ENCODE results near the gene PXT1. TPM values are rescaled to one million over a fixed set of nuclear protein-coding genes. Genes with fewer than 3 reads are reported as not detected.
"Not testable (repeated sequence)": the region's sequence is repeated elsewhere in the genome, so short reads cannot be mapped to it uniquely, and the experiment has no call there.

Gene PXT1
- total and polyA plus RNA-seq, 3 donors from 2014 or later = 1.8 to 4.2 (median 3.6) TPM

DNA sequence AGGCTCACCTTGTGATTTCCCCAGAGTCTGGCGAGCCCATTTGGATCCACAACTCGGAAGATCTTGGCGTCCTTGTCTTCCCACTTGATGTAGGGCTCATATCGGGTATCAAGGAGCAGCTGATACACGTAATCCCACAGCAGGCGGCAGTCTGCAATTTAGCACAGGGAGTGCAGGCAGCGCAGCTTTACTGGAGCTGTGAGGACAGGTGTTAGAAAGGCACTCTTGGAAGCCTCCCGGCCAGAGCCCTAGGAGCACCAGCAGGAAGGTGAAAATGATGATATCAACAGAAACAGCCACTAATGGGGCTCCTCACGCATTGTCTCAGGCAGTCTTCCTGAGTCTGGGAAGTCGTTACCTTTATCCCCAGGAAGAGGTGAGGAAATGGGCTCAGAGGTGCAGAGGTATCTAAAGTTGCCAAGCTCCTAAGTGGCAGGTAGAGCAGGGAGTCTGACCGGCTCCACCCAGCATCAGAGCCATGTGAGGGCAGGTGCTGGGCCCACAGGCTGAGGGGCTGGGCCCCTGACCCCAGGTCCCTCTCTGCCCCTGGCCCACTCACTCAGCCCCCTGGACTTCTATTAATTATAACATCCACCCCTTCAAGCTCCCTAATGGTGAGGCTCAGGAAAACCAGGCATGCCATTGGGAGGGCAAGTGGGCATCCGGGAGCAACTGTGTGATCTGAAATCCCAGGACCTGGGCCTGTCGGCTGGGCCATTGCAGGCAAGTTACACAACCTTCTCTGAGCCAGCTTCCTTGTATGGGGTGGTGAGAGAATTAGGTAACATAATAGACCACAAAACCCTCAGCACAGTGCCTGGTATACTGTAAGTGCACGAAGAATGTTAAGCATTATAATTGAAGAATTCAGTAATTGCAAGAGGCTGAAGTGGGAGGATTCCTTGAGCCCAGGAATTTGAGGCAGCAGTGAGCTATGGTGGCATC, 73.5 kb downstream of the PXT1 start:
- H3K27me3 ChIP-seq = no peaks in the 10 kb centered on the region
- intact Hi-C loops (cut with DNase I; ENCODE audit: low total_unique reads) = no loop called here
- H3K4me1 ChIP-seq = peaks cover 16% of the 10 kb centered on the region
- TF ChIP-seq POLR2A (IDR thresholded peaks at IDR 0.05) = no peak
- TF ChIP-seq, protein P1, sequence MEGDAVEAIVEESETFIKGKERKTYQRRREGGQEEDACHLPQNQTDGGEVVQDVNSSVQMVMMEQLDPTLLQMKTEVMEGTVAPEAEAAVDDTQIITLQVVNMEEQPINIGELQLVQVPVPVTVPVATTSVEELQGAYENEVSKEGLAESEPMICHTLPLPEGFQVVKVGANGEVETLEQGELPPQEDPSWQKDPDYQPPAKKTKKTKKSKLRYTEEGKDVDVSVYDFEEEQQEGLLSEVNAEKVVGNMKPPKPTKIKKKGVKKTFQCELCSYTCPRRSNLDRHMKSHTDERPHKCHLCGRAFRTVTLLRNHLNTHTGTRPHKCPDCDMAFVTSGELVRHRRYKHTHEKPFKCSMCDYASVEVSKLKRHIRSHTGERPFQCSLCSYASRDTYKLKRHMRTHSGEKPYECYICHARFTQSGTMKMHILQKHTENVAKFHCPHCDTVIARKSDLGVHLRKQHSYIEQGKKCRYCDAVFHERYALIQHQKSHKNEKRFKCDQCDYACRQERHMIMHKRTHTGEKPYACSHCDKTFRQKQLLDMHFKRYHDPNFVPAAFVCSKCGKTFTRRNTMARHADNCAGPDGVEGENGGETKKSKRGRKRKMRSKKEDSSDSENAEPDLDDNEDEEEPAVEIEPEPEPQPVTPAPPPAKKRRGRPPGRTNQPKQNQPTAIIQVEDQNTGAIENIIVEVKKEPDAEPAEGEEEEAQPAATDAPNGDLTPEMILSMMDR (IDR thresholded peaks at IDR 0.05) = no peak
- H3K36me3 ChIP-seq (ENCODE audit: low read depth, missing control alignments) = no peaks in the 10 kb centered on the region
- no peaks in the 10 kb centered on the region for H3K9me3 ChIP-seq
- DNase-seq = no peak
- H3K27ac ChIP-seq = no peak overlapping the region
- no peak overlapping the region for H3K4me3 ChIP-seq
- 95 to 99% methylated on average over 11 to 14 of the region's 14 CpGs for WGBS, 2 donors

DNA sequence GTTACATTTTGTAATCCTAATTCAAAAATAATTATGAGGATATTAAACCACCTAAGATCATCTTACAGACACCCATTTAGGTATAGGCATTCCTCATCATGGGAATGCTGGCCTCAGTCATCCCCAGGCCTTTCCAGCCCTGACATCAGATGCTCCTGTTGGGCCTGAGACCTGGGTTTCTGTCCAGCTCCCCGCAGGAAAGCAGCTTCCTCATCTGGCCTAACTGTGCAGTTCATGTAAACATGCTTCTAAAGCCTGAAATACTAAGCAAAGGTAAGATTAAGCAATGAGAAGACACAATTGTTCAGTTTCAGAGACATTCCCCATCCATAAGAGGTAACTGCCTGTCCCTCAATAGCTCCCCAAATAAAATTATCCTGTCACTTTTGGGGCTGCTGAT, 74.2 kb downstream of the PXT1 start:
- Histone ChIP-seq H3K27me3 (no peaks in the 10 kb centered on the region), H3K27ac (no peak overlapping the region), H3K4me3 (no peak overlapping the region), H3K9me3 (no peaks in the 10 kb centered on the region), H3K36me3 (ENCODE audit: low read depth, missing control alignments) (no peaks in the 10 kb centered on the region), H3K4me1 (peaks cover 8% of the 10 kb centered on the region)
- no peak for TF ChIP-seq POLR2A (IDR thresholded peaks at IDR 0.05)
- TF ChIP-seq, protein P1 (IDR thresholded peaks at IDR 0.05) = no peak
- no peak for DNase-seq
- WGBS, 2 donors = 80 to 90% methylated on average over 1 of the region's 1 CpG
- intact Hi-C loops (cut with DNase I; ENCODE audit: low total_unique reads) = no loop called here

DNA sequence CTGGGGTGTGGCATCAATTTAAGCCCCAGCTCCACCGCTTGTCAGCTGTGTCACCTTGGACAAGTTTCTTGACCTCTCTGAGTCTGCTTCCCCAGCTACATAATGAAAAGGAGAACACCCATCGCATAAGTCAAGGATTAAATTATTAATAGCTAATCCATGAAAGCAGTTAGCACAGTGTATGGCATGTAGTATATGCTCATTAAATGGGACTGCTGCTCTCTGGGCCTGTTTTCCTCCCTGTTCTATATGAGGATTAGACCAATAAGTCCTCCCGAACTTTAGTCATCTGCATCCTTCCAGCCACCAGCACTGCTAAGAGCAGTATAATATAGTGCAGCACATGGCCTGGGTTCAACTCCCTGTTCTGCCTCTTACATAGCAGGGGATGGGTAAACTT, 74.9 kb downstream of the PXT1 start:
- intact Hi-C loops (cut with DNase I; ENCODE audit: low total_unique reads) = no loop called here

DNA sequence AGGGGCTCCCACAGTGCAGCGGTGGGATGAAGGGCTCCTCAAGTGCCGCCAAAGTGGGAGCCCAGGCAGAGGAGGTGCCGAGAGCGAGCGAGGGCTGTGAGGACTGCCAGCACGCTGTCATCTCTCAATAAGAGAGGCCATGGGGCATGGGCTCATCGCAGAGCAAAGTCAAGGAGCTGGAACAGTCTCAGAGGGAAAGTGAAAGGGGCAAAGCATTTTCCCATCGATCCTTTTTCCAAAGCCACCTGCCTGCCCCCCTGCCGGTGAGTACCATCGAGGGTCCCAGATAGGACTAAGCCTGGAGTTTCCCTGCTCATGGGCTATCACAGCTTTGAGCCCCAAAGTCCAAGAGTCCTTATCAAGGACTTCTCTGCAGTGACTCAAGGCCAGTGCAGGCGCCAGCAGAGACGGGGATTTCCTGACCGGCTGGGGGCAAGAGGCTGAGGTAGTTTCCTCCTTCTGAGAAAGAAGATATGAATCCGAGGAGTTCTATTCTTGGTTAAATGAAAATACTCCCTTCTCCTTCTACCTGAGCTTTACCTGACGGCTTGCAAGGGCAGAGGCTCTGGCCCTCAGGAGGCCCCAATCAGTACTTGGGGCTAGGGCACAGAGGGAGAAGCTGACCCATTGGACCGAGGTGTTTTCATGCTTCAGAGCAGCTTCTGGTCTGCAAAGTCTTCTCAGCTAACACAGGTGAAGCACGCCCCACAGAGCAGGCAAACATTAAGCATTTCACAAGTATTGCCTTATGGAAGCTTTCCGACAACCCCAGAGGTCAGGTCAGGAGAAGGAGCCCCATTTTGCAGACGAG, 77.8 kb downstream of the PXT1 start:
- H3K4me1 ChIP-seq = peaks cover 11% of the 10 kb centered on the region
- H3K4me3 ChIP-seq = peak overlapping the region in 1 of 2 donors; percentile 7
- TF ChIP-seq POLR2A (IDR thresholded peaks at IDR 0.05) = no peak
- TF ChIP-seq, protein P1 (IDR thresholded peaks at IDR 0.05) = no peak
- 44 to 51% methylated on average over 9 to 19 of the region's 19 CpGs for WGBS, 2 donors
- H3K9me3 ChIP-seq = no peaks in the 10 kb centered on the region
- intact Hi-C loops (cut with DNase I; ENCODE audit: low total_unique reads) = no loop called here
- DNase-seq = peak; percentile 45
- no peaks in the 10 kb centered on the region for H3K27me3 ChIP-seq
- no peak overlapping the region for H3K27ac ChIP-seq
- H3K36me3 ChIP-seq (ENCODE audit: low read depth, missing control alignments) = no peaks in the 10 kb centered on the region

More for the DNA sequence above, 74.9 kb downstream of the PXT1 start:
- 92% methylated on average over 3 of the region's 3 CpGs for WGBS, 2 donors
- Histone ChIP-seq H3K36me3 (ENCODE audit: low read depth, missing control alignments) (no peaks in the 10 kb centered on the region), H3K27me3 (no peaks in the 10 kb centered on the region), H3K9me3 (no peaks in the 10 kb centered on the region), H3K4me1 (peaks cover 6% of the 10 kb centered on the region), H3K4me3 (no peak overlapping the region), H3K27ac (no peak overlapping the region)
- no peak for DNase-seq
- TF ChIP-seq, protein P1 (IDR thresholded peaks at IDR 0.05) = no peak
- TF ChIP-seq POLR2A (IDR thresholded peaks at IDR 0.05) = no peak

DNA sequence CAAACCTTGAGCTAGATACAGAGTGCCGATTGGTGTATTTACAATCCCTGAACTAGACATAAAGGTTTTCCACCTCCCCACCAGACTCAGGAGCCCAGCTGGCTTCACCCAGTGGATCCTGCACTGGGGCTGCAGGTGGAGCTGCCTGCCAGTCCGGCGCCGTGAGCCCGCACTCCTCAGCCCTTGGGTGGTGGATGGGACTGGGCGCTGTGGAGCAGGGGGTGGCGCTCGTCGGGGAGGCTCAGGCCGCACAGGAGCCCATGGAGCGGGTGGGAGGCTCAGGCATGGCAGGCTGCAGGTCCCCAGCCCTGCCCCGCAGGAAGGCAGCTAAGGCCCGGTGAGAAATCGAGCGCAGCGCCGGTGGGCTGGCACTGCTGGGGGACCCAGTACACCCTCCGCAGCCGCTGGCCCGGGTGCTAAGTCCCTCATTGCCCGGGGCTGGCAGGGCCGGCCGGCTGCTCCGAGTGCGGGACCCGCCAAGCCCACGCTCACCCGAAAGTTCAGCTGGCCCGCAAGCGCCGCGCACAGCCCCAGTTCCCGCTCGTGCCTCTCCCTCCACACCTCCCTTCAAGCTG, 78.5 kb downstream of the PXT1 start:
- H3K4me3 ChIP-seq = peak overlapping the region; percentile 7 to 15
- H3K9me3 ChIP-seq; intact Hi-C loops (cut with DNase I; ENCODE audit: low total_unique reads); H3K27ac ChIP-seq; DNase-seq; H3K27me3 ChIP-seq; H3K36me3 ChIP-seq (ENCODE audit: low read depth, missing control alignments): not testable (repeated sequence)
- peaks cover 18% of the 10 kb centered on the region for H3K4me1 ChIP-seq
- 55 to 81% methylated on average over 11 to 34 of the region's 34 CpGs for WGBS, 2 donors

DNA sequence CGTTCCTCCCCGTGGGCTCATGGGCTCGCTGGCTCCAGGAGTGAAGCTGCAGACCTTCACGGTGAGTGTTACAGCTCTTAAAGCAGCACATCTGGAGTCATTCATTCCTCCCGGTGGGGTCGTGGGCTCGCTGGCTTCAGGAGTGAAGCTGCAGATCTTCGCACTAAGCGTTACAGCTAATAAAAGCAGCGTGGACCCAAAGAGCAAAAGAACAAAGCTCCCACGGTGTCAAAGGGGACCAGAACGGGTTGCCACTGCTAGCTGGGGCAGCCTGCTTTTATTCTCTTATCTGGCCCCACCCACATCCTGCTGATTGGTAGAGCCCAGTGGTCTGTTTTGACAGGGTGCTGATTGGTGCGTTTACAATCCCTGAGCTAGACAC, 79.3 kb downstream of the PXT1 start:
- H3K27ac ChIP-seq; DNase-seq; intact Hi-C loops (cut with DNase I; ENCODE audit: low total_unique reads); H3K4me3 ChIP-seq; H3K27me3 ChIP-seq; H3K36me3 ChIP-seq (ENCODE audit: low read depth, missing control alignments); H3K9me3 ChIP-seq: not testable (repeated sequence)
- WGBS, 2 donors = 67 to 78% methylated on average over 13 of the region's 13 CpGs
- peaks cover 26% of the 10 kb centered on the region for H3K4me1 ChIP-seq

All from testis (tissue), 3 donors.